ENCODE data around the gene MEF2C. TPM values are rescaled to one million over a fixed set of nuclear protein-coding genes. Genes with fewer than 3 reads are reported as not detected.
"Not testable (repeated sequence)": the region's sequence is repeated elsewhere in the genome, so short reads cannot be mapped to it uniquely, and the experiment has no call there.

Gene MEF2C
- polyA plus RNA-seq, 3 donors, result 38.4 to 44.5 (median 43.4) TPM

- no peak for DNase-seq
Observed at GRCh38 chr5:88868468-88869068, 14.4 kb downstream of the MEF2C start.

GRCh38 chr5:88867638-88868037 lies 15.3 kb downstream of the MEF2C start:
- DNase-seq, result no peak

GRCh38 chr5:88863523-88863922 lies 19.5 kb downstream of the MEF2C start:
- no peak for DNase-seq

- no peak for DNase-seq
Observed at GRCh38 chr5:88862547-88863175, 20.3 kb downstream of the MEF2C start.

GRCh38 chr5:88861231-88861630 lies 21.8 kb downstream of the MEF2C start:
- no peak for DNase-seq

GRCh38 chr5:88860501-88860900 lies 22.5 kb downstream of the MEF2C start:
- DNase-seq, result no peak

- no peak for DNase-seq
Observed at GRCh38 chr5:88858392-88858791, 24.6 kb downstream of the MEF2C start.

GRCh38 chr5:88856381-88856780 lies 26.6 kb downstream of the MEF2C start:
- DNase-seq, result not testable (repeated sequence)

GRCh38 chr5:88854769-88855168 lies 28.2 kb downstream of the MEF2C start:
- no peak for DNase-seq

- DNase-seq, result no peak
Observed at GRCh38 chr5:88847420-88847819, 35.6 kb downstream of the MEF2C start.

GRCh38 chr5:88846434-88846833 lies 36.5 kb downstream of the MEF2C start:
- no peak for DNase-seq

GRCh38 chr5:88845081-88845697 lies 37.8 kb downstream of the MEF2C start:
- DNase-seq, result no peak

GRCh38 chr5:88842784-88843183 lies 40.2 kb downstream of the MEF2C start:
- DNase-seq, result no peak

GRCh38 chr5:88841212-88841611 lies 41.8 kb downstream of the MEF2C start:
- DNase-seq, result no peak

GRCh38 chr5:88840495-88840894 lies 42.5 kb downstream of the MEF2C start:
- no peak for DNase-seq

- no peak for DNase-seq
Observed at GRCh38 chr5:88839238-88839637, 43.7 kb downstream of the MEF2C start.

- no peak for DNase-seq
Observed at GRCh38 chr5:88838500-88838899, 44.5 kb downstream of the MEF2C start.

GRCh38 chr5:88837817-88838216 lies 45.2 kb downstream of the MEF2C start:
- DNase-seq, result no peak

- no peak for DNase-seq
Observed at GRCh38 chr5:88837222-88837621, 45.8 kb downstream of the MEF2C start.

- no peak for DNase-seq
Observed at GRCh38 chr5:88836195-88836838, 46.7 kb downstream of the MEF2C start.

- DNase-seq, result no peak
Observed at GRCh38 chr5:88834499-88834898, 48.5 kb downstream of the MEF2C start.

GRCh38 chr5:88834131-88834462 lies 48.9 kb downstream of the MEF2C start:
- DNase-seq, result no peak

Measured in renal pelvis (tissue), 4 donors.